ENCODE measurements around the gene MACROD2.

- TF ChIP-seq CTCF (IDR thresholded peaks at IDR 0.05; ENCODE audit: insufficient read depth, low read depth, low read length) (no peak), EZH2 (IDR thresholded peaks at IDR 0.05; ENCODE audit: insufficient read depth, low read length) (no peak)
These were observed 289.1 kb downstream of the MACROD2 start for GRCh38 chr20:14284443-14284842.
